Progenitor cell of endocrine pancreas (in vitro differentiated cells): ENCODE results near the gene MRPS18A. TPM values are rescaled to one million over a fixed set of nuclear protein-coding genes. Genes with fewer than 3 reads are reported as not detected.
"Not testable (repeated sequence)": the region's sequence is repeated elsewhere in the genome, so short reads cannot be mapped to it uniquely, and the experiment has no call there.

Experiments used
- DNase-seq: peaks from one replicate; pipeline ENCODE4 v3.0.0; 2021; ENCODE audit warnings: low spot score; ENCODE audit not compliant: unreplicated experiment
- H3K27ac Mint-ChIP-seq: 2 replicates; pipeline ENCODE4 v1.8.0; 2021; ENCODE audit warnings: mild to moderate bottlenecking, moderate library complexity, mixed read lengths
- H3K27me3 Mint-ChIP-seq: 2 replicates; pipeline ENCODE4 v1.8.0; 2021; ENCODE audit warnings: mixed read lengths
- H3K36me3 Mint-ChIP-seq: 2 replicates; pipeline ENCODE4 v1.8.0; 2022; ENCODE audit warnings: mixed read lengths; ENCODE audit not compliant: insufficient read depth
- H3K4me1 Mint-ChIP-seq: 2 replicates; pipeline ENCODE4 v1.8.0; 2021; ENCODE audit warnings: low read depth, mixed read lengths
- H3K4me3 Mint-ChIP-seq: 2 replicates; pipeline ENCODE4 v1.8.0; 2021; ENCODE audit warnings: low read depth, mild to moderate bottlenecking, moderate library complexity, mixed read lengths
- H3K9me3 Mint-ChIP-seq: 2 replicates; pipeline ENCODE4 v1.8.0; 2021; ENCODE audit warnings: low read depth, mixed read lengths
- CTCF ChIP-seq: fragments of 200-600 bp; sonication (generic); IDR thresholded peaks from one replicate; pipeline ENCODE4 v1.5.0; 2021; ENCODE audit warnings: antibody characterized with exemption, mild to moderate bottlenecking; ENCODE audit not compliant: unreplicated experiment
- total RNA-seq: library from RNA; stranded (reverse); gene quantifications from 2 replicates; pipeline ENCODE4 v1.2.1, GENCODE V29; 2021

MRPS18A gene
- total RNA-seq, 1 donor from 2014 or later, result 41.9 TPM

- peak; percentile 95 for TF ChIP-seq CTCF
- Mint-ChIP-seq H3K27ac (peak overlapping the region; percentile 69), H3K27me3 (peaks cover 7% of the 10 kb centered on the region), H3K4me1 (peaks cover 12% of the 10 kb centered on the region), H3K36me3 (no peaks in the 10 kb centered on the region), H3K9me3 (no peaks in the 10 kb centered on the region), H3K4me3 (peak overlapping the region; percentile 45)
- peak; percentile 90 for DNase-seq
Observed at GRCh38 chr6:43667245-43668150, 20.1 kb downstream of the MRPS18A start.

GRCh38 chr6:43666196-43666920 is 21.2 kb downstream of the MRPS18A start:
- Mint-ChIP-seq H3K4me1 (peaks cover 12% of the 10 kb centered on the region), H3K36me3 (no peaks in the 10 kb centered on the region), H3K27ac (no peak overlapping the region), H3K27me3 (peaks cover 7% of the 10 kb centered on the region), H3K9me3 (no peaks in the 10 kb centered on the region), H3K4me3 (no peak overlapping the region)
- TF ChIP-seq CTCF, result no peak
- no peak for DNase-seq

GRCh38 chr6:43665376-43665775 is 22.2 kb downstream of the MRPS18A start:
- Mint-ChIP-seq H3K36me3 (no peaks in the 10 kb centered on the region), H3K27ac (peak overlapping the region; percentile 52), H3K9me3 (peaks cover 5% of the 10 kb centered on the region), H3K4me1 (peaks cover 12% of the 10 kb centered on the region), H3K4me3 (no peak overlapping the region), H3K27me3 (peaks cover 7% of the 10 kb centered on the region)
- DNase-seq, result no peak
- no peak for TF ChIP-seq CTCF

GRCh38 chr6:43662948-43663347 is 24.6 kb downstream of the MRPS18A start:
- DNase-seq, H3K27ac Mint-ChIP-seq, H3K4me3 Mint-ChIP-seq, H3K27me3 Mint-ChIP-seq, H3K9me3 Mint-ChIP-seq, H3K36me3 Mint-ChIP-seq, H3K4me1 Mint-ChIP-seq: not testable (repeated sequence)

GRCh38 chr6:43658161-43658560 is 29.4 kb downstream of the MRPS18A start:
- Mint-ChIP-seq H3K36me3 (no peaks in the 10 kb centered on the region), H3K27ac (no peak overlapping the region), H3K4me1 (no peaks in the 10 kb centered on the region), H3K4me3 (no peak overlapping the region), H3K27me3 (no peaks in the 10 kb centered on the region), H3K9me3 (peaks cover 5% of the 10 kb centered on the region)
- TF ChIP-seq CTCF, result no peak
- no peak for DNase-seq
